ENCODE measurements around the gene ACOX1. TPM values are rescaled to one million over a fixed set of nuclear protein-coding genes. Genes with fewer than 3 reads are reported as not detected.

ACOX1 gene
- total and polyA plus RNA-seq, 10 donors: 6.3 to 60.2 (median 41.6) TPM

DNA sequence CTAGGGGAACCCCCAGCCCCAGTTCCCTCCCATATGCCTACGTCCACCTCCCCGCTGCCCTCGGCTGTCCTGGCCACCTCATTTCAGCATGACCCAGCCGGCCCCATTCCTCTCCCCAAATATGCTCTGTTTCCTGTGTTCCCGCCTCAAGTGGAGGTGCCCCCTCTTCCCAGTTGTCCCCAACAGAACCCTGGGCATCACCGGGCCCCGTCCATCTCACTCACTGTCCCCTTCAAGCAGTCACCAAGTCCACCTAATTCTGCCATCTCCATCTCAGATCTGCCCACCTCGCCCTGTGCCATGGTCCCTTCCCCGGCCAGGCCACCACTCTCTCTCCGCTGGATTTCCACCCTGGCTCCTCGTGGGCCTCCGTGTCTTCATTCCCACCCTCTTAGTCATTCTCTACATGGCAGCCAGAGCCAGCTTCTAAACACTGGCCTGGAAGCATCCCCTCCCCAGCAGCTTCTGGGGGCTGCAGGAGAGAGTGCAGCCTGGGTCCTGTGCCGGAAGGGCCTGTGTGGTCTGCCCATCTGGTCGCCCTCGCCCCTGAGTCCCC lies 34.5 kb upstream of the ACOX1 start:
- no peak overlapping the region for H3K4me3 ChIP-seq
- intact Hi-C loops (cut with DNase I; ENCODE audit: low total_unique reads): no loop called here
- H3K27ac ChIP-seq: no peak overlapping the region
- DNase-seq: no peak
- H3K27me3 ChIP-seq (replicated peaks in 1 of 7): peaks cover 0 to 22% (median 0%) of the 10 kb centered on the region in 7 donors
- 75 to 87% (median 82%) methylated on average over 15 of the region's 15 CpGs for WGBS, 5 donors
- H3K9me3 ChIP-seq: no peaks in the 10 kb centered on the region
- peaks cover 0 to 16% (median 8%) of the 10 kb centered on the region in 6 donors for H3K4me1 ChIP-seq
- H3K36me3 ChIP-seq: no peaks in the 10 kb centered on the region
- TF ChIP-seq POLR2A (IDR thresholded peaks at IDR 0.05) (no peak), POLR2AphosphoS5 (IDR thresholded peaks at IDR 0.05) (no peak)
- TF ChIP-seq, protein P1, sequence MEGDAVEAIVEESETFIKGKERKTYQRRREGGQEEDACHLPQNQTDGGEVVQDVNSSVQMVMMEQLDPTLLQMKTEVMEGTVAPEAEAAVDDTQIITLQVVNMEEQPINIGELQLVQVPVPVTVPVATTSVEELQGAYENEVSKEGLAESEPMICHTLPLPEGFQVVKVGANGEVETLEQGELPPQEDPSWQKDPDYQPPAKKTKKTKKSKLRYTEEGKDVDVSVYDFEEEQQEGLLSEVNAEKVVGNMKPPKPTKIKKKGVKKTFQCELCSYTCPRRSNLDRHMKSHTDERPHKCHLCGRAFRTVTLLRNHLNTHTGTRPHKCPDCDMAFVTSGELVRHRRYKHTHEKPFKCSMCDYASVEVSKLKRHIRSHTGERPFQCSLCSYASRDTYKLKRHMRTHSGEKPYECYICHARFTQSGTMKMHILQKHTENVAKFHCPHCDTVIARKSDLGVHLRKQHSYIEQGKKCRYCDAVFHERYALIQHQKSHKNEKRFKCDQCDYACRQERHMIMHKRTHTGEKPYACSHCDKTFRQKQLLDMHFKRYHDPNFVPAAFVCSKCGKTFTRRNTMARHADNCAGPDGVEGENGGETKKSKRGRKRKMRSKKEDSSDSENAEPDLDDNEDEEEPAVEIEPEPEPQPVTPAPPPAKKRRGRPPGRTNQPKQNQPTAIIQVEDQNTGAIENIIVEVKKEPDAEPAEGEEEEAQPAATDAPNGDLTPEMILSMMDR (IDR thresholded peaks at IDR 0.05 in 8 of 11, conservative IDR thresholded peaks at IDR 0.05 in 3 of 11): no peak

DNA sequence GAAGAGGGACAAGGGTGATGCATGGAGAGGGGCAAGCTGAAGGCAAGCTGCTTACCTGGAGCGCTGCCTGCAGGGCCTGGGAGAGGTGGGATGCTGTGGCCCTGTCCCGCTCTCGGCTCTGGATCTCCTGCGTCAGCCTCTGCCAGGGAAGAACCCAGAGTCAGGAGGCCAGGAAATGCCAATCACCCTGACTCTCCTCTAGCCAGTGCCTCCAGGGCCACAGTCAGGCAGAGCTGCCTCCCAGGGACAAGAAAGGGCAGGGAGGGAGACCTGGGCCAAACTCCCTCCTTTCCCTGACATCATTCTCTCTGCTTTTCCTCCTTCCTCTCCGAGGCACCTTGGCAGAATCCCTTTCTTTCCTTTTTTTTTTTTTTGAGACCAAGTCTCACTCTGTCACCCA lies 33.0 kb upstream of the ACOX1 start:
- intact Hi-C loops (cut with DNase I; ENCODE audit: low total_unique reads): no loop called here
- 77 to 97% (median 82%) methylated on average over 5 of the region's 5 CpGs for WGBS, 5 donors
- H3K36me3 ChIP-seq: no peaks in the 10 kb centered on the region

DNA sequence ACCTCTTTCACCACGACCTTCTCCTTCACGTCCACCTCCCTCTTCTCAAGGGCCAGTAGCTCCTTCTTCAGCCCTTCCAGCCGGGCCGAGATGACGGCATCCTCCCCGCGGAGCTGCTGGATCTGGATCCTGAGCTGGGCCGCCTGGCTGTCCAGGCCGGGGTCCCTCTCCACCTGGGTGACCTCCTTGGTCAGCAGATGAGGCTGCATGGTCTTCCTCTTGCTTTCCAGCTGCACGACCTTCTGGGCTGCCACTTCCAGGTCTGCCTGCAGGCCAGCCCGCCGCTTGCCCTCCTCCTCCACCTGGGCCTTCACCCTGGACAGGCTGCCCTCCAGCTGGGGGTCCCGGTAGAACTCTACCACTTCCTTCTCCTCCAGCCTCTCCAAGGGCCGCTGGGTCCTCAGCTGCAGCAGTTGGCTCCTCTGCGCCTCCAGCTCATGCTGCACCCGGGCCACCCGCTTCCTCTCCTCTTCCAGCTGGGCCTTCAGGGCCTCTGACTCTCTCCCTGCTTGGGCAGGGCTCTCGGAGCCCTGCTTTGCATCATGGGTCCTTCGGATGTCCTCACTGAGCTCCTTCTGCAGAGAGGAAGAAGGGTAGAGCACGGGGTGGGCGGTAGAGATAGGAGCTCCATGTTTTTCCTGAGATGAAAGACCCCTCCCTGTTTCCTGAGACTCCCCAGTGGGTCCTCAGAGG lies 31.1 kb upstream of the ACOX1 start:
- Histone ChIP-seq H3K27ac (no peak overlapping the region), H3K9me3 (no peaks in the 10 kb centered on the region), H3K27me3 (replicated peaks in 1 of 7) (peaks cover 0 to 11% (median 0%) of the 10 kb centered on the region in 7 donors), H3K36me3 (no peaks in the 10 kb centered on the region), H3K4me3 (no peak overlapping the region), H3K4me1 (peaks cover 7 to 22% (median 15%) of the 10 kb centered on the region in 6 donors)
- no peak for DNase-seq
- intact Hi-C loops (cut with DNase I; ENCODE audit: low total_unique reads): no loop called here
- 75 to 84% (median 78%) methylated on average over 21 of the region's 21 CpGs for WGBS, 5 donors
- TF ChIP-seq, protein P1 (IDR thresholded peaks at IDR 0.05 in 8 of 11, conservative IDR thresholded peaks at IDR 0.05 in 3 of 11): no peak
- no peak for TF ChIP-seq POLR2A (IDR thresholded peaks at IDR 0.05)
- TF ChIP-seq POLR2AphosphoS5 (IDR thresholded peaks at IDR 0.05): no peak

More for the DNA sequence above, 33.0 kb upstream of the ACOX1 start:
- Histone ChIP-seq H3K4me1 (peaks cover 0 to 16% (median 8%) of the 10 kb centered on the region in 6 donors), H3K4me3 (no peak overlapping the region), H3K27me3 (replicated peaks in 1 of 7) (peaks cover 0 to 22% (median 0%) of the 10 kb centered on the region in 7 donors), H3K9me3 (no peaks in the 10 kb centered on the region), H3K27ac (no peak overlapping the region)
- no peak for DNase-seq
- TF ChIP-seq POLR2A (IDR thresholded peaks at IDR 0.05) (no peak), POLR2AphosphoS5 (IDR thresholded peaks at IDR 0.05) (no peak)
- TF ChIP-seq, protein P1 (IDR thresholded peaks at IDR 0.05 in 8 of 11, conservative IDR thresholded peaks at IDR 0.05 in 3 of 11): no peak

DNA sequence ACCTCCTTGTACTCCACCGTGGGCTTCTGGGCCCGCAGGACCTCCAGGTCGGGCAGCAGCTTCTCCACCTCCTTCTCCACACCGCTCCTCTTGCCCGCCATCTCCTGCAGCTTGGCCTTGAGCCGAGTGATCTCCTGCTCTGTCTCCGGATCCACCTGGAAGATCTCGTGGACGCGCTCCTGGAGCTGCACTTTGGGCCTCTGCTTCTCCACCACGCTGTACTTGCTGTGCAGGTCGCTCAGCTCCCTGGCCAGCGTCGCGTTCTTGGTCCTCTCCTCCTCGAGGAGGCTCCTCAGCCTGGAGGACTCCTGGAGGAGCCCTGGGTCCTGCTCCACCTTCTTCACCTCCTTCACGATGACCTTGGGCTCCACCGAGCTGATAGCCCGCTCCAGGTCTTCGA lies 30.5 kb upstream of the ACOX1 start:
- Histone ChIP-seq H3K27me3 (replicated peaks in 1 of 7) (peaks cover 0 to 4% (median 0%) of the 10 kb centered on the region in 7 donors), H3K9me3 (no peaks in the 10 kb centered on the region), H3K27ac (no peak overlapping the region), H3K36me3 (peaks cover 0 to 6% (median 0%) of the 10 kb centered on the region in 6 donors), H3K4me1 (peaks cover 7 to 22% (median 17%) of the 10 kb centered on the region in 6 donors), H3K4me3 (no peak overlapping the region)
- TF ChIP-seq POLR2A (IDR thresholded peaks at IDR 0.05) (no peak), POLR2AphosphoS5 (IDR thresholded peaks at IDR 0.05) (no peak)
- TF ChIP-seq, protein P1 (IDR thresholded peaks at IDR 0.05 in 8 of 11, conservative IDR thresholded peaks at IDR 0.05 in 3 of 11): no peak
- 91 to 95% (median 93%) methylated on average over 17 to 20 of the region's 20 CpGs for WGBS, 5 donors
- intact Hi-C loops (cut with DNase I; ENCODE audit: low total_unique reads): no loop called here
- DNase-seq: no peak

All from spleen (tissue), 11 donors.